ENCODE data around the gene NKX2-3. TPM values are rescaled to one million over a fixed set of nuclear protein-coding genes. Genes with fewer than 3 reads are reported as not detected.

The NKX2-3 gene
- polyA plus RNA-seq, 3 donors, result not detected

DNA sequence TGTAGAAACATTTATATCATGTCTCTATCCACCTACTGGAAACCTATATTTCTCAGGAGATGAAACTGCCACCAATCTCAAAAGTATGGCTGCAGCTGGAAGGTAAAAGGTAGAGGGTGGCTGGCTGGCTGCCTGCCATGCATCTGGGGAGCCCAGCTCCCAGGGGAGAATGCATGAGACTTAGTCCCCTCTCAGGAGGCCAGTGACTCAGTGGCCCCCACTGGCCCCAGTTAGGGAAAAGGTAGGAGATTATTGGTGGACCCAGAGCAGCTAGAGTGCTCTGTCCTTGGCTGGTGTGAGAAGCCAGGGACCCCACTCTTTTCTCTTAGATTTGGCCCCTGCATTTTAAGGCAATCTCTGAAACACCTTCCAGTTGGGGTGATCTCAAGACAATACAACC lies 6.8 kb upstream of the NKX2-3 start:
- no peak for DNase-seq

DNA sequence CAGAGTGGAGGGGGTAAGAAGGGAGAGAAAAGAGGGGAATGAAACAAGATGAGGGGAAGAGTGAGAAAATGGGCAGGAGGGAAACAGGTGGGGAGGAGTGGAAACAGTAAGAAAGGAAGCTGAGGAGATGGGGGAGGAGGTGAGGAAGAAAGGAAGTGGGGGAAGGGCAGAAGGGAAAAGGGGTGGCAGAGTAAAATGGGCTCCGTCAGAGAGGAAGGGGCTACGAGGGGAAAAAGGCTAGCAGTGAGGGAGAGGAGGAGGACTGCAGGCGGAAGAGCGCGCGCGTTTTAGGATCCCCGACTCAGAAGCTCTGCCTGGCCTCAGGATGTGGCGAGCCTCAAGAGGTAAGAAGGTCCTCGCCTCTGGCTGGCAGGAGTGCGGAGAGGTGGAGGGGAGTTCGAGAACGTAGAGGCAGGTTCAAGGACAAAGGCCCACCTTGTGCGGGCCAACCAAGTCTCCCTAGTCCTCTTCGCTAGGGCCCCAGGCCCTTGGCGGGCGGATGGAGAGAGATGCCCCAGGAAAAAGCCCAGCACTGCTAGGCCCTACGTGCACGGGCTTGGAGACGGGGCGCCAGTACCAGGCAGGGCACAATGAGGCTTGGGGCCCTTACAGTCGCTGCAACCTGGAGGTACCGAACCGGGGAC lies 5.8 kb upstream of the NKX2-3 start:
- no peak for DNase-seq

GRCh38 chr10:99527526-99528493 lies 4.9 kb upstream of the NKX2-3 start:
- no peak for DNase-seq

GRCh38 chr10:99528494-99529441 lies 4.0 kb upstream of the NKX2-3 start:
- DNase-seq, result no peak

DNA sequence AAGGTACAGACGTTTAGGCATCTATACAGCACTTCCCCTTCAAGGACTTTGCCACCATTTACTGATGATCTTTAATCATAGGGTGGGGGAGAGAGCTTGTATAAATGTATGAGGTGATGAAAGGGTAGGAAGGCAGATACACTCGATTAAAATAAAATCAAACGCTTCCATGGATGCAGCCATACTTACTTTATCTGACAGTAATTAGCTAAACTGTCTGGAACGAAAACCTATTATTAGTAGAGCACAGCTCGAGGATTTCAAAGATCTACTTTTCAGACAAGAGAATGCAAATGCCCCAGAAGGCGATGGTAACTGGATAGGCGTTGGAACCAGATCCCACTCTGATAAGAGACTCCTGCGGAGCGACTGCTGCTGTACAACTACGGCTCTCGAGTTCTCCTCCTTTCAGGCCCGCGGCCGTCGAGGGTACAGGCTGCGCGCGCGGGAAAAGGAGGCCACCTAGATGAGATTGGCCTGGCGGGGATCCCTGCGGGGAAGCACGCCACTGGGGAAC lies 3.1 kb upstream of the NKX2-3 start:
- DNase-seq, result no peak

DNA sequence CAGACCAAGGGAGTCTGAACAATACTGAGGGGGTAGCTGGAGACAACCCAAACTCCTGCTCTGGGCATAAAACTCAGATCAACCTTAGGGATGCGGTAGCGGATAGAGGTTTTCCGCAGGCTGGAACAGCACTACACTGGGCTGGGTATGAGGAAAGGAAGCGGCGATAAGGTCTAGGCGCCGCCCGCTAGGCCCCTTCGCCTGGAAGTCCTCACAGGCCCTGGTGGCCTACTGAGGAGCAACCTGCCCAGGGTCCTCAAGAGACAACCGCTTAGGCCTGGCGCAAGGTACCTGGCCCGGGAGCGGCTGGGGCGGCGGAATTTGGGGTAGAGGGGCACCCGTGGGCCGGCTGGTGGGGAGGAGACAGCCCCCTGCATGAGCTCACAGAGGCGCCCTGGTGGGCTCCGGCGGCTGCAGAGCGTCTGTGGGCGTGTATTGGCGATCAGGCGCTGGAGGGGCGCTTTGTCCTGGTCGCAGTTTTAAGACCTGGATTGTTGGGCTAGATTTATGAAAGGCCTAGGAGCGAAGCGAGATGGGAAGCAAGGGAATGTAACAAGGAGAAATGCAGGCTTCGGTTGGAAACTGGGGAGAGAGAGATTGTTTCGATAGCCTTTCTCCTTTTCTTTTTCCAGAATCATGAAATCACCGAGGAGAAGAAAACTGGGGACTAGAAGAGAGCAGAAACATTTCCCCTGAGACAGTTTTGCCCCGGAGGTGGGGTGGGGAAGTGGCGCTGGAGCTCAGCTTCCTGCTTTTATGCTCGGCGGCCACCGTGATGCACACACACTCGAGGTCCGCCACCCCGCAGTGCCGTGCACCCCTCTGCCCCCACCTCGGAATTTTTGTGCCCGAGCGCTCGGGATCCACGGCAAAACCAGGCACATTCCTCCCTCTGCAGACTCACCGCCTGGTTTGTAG lies 2.4 kb upstream of the NKX2-3 start:
- no peak for DNase-seq

DNA sequence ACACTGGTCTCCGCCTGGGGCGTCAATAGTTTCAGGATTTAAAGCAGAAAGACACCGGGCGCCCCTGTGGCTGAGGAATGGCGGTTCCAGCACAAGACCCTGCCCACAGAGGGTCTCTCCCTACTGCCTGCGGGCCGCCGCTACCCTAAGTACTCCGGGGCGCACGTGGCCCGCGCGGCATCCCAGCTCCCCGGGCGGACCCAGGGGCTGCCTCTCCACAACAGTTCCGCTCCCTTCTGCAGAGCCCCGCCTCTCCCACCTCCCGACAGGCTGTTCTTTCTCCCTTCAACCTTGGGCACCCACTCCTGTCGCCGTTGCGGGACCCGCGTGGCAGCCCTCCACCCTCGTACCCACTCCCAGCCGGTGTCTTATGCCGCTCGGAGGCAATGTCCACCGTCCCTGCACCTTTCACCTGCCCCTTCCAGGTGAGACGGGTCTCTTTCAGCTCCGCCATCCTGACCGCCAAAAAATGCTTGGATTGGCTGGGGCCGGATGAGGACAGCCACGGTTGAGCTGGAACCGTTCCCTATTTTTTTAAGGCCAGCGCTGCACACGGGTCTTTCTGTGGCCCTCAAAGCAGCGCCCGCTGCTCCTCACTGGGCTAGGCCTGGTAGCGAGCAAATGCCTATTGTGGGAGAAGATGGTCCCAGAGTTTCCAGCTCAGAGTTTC lies 1.6 kb upstream of the NKX2-3 start:
- no peak for DNase-seq

- no peak for DNase-seq
Observed at GRCh38 chr10:99531696-99532593, 797 bp upstream of the NKX2-3 start.

GRCh38 chr10:99533496-99534449 lies 1.0 kb downstream of the NKX2-3 start:
- no peak for DNase-seq

DNA sequence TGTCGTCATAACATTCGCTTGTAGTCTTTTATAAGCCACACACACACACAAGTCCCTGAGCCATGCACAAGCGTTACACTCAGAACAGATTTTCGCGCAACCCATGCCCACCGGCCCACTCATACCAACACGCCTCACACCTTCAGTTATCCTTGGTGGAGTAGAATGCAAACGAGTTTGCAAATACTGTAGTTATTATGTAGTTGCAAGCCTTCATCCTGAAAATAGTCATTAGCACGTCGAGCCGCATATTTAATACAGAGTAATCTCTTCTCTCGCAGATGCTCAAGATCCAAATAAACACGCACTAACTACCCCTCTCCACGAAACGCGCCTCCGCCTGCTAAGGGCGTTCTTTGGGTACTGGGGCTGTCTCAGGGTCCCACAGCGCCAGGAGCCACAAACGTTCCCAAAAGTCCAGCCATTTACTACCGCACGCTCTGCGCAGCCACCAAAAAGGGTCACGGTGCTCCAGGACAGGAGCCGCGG lies 1.8 kb downstream of the NKX2-3 start:
- no peak for DNase-seq

DNA sequence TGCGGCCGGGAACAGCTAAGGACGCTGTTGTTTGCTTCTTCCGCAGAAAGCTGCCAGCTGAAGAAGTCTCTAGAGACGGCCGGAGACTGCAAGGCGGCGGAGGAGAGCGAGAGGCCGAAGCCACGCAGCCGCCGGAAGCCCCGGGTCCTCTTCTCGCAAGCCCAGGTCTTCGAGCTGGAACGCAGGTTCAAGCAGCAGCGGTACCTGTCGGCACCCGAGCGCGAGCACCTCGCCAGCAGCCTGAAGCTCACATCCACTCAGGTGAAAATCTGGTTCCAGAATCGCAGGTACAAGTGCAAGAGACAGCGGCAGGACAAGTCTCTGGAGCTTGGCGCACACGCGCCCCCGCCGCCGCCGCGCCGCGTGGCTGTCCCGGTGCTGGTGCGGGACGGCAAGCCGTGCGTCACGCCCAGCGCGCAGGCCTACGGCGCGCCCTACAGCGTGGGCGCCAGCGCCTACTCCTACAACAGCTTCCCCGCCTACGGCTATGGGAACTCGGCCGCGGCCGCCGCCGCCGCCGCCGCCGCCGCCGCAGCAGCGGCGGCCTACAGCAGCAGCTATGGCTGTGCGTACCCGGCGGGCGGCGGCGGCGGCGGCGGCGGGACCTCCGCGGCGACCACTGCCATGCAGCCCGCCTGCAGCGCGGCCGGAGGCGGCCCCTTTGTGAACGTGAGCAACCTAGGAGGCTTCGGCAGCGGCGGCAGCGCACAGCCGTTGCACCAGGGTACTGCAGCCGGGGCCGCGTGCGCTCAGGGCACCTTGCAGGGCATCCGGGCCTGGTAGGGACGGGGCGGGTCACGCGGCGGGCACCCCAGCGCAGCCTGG lies 2.4 kb downstream of the NKX2-3 start:
- DNase-seq, result no peak

GRCh38 chr10:99535764-99536337 lies 3.1 kb downstream of the NKX2-3 start:
- no peak for DNase-seq

DNA sequence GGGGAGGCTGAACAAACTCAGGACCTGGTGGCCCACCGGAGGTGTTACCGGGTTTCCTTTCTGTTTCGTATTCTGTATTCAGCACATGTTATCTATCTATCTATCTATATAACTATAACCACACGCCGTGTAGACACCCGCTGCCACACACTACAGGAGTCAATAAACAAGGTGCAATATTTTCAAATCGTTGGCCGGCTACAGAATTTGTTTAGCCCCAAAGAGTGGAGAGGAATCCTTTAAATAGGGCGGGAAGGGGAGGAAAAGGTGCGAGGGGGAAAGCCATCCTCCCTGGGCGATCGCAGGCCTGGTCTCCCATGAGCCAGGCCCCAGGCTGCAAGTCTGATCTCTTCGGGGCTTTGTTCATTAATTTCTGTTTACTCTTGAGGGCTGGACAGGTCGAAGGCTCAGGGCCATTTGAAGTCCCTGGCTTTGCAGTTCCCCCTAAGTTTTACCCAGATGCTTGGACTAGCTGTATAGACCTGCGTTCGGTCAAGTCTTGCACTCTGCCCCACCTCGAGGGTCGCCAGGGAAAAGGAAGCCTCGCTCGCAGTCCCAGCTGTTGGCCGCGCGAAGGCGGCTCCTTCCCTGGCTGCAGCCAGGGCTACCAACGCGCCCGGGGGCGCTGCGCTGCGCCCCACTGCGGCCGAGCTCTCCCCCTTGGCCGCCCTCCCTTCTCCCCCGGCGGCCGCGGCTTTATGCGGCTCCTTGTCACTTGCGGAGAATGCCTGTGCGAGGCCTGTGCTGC lies 3.8 kb downstream of the NKX2-3 start:
- no peak for DNase-seq

DNA sequence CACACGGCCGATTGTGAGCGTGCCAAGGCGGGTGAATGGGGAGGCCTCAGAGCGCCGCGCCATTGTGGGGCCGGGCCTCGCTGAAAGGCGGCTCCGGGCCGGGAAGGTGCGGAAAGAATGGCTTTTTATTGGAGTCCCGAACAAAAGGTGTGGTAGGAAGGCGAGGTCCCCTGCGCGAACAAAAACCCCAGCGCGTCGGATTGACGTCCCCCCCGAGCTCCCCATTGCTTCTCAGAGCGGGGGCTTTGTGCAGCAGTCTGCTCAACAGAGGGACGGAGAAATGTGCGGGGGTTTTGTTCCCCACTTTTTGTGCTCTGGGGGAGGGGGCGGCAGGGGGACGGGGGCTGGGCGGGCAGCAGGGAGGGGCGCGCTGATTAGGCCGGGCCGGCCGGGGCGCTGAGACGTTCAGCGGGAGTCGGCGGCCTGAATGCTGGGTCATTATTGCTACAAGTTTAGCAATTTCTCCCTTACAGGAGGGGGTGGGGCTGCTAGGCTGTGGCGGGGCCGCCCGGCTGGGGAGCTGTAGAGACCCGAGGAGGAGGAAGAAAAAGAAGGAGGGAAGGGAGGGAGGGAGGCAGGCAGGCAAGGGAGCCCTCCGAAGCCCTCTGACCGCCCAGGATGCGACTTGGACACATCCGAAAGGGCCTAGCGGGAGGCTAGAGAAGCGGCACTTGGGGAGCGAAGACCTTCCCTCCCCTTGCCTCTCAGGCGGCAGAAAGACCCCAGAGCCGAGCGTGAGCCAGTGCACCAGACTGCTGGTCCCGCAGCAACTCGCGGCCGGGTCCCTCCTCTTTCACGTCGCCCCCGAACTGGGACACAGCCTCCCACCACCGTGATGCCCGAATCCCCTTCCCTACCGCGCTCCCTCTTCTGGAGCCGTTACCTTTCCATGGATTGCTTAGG lies 4.6 kb downstream of the NKX2-3 start:
- DNase-seq, result no peak
